NAMALWA (cell line): ENCODE results near the gene HSD11B2.

Experiments
- DNase-seq: peaks from one replicate; pipeline ENCODE4 v3.0.0-alpha.2; 2015; ENCODE audit warnings: low spot score

HSD11B2 gene

DNA sequence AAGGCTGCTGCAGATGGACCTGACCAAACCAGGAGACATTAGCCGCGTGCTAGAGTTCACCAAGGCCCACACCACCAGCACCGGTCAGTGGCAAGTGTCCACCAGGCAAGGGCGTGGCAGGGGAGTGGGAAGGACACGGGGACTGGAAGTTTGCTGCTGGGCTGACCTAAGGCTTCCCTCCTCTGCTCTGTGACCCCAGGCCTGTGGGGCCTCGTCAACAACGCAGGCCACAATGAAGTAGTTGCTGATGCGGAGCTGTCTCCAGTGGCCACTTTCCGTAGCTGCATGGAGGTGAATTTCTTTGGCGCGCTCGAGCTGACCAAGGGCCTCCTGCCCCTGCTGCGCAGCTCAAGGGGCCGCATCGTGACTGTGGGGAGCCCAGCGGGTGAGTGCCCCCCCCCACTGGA lies 4.8 kb downstream of the HSD11B2 start:
- no peak for DNase-seq

- no peak for DNase-seq
These were observed 5.8 kb downstream of the HSD11B2 start for GRCh38 chr16:67436640-67437193.

- no peak for DNase-seq
These were observed 6.6 kb downstream of the HSD11B2 start for GRCh38 chr16:67437513-67437912.

DNA sequence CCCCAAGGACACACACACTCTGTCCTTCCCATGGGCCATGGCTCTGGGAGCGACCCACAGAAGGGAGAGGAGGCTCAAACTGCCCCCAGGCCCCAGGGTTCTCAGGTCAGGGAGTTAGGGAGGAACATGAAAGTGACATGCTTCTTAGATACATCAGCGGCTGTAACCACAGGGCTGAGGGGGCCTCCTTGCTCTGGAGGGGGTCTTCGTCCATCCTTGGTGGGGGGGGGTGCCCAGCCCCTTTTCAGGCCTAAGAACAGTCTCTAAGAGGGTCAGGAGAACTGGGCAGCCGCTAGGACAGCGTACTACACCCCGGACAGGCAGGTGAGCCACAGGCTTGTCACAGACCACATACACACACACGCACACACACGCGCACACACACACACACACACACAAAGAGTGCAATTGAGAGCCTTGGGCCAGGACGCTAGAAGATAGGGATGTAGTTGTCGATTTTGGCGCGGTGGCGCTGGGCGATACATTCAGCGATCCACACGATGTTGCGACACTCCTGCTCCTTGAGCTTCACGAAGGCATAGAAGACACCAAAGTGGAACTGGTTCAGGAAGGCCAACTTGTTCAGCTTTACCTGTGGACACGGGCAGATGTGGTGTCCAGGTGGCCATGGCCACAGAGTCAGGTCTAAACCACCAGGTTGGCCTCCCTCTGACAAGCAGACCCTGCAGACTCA lies 7.3 kb downstream of the HSD11B2 start:
- no peak for DNase-seq

- no peak for DNase-seq
These were observed 8.0 kb downstream of the HSD11B2 start for GRCh38 chr16:67438824-67439393.

DNA sequence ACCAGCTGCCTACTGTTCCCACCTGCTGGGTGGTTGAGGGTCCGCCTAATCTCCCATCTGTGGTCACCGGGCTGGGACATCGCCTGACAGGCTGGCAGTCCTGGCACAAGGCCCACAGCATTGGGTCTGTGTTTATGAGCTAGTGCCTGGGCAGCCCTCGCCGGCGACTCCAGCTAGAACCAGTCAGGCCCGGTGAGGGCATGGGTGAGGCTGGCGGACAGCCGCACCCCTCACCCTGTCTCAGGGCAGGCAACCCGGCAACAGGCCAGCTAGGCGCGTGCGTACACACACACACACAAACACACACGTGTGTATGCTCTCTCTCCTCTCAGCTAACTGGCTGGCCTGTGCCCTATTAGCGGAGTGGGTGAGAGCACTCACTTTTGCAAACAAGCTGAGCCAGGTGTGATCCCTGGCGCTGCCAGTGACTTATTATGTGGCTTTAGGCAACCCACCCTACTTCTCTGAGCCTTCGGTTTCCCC lies 10.4 kb downstream of the HSD11B2 start:
- no peak for DNase-seq

DNA sequence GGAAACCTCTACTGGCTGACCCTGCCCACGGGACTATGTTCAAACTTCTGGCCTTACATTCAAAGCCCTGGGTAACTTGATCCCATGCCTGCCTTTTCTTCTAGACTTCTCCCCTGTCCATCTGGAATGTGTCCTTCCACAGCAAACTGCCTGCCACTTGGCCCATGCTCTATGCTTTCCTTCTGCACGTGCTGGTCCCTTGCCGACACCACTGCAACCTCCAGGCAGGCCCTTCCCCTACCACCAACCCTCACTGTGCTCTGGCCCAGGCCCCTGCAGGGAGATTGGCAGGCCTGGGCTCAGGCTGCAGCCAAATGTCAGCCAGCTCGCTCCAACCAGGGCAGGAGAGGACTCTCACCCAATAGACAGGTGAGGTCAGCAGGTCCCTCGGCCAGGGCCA lies 11.0 kb downstream of the HSD11B2 start:
- no peak for DNase-seq

DNA sequence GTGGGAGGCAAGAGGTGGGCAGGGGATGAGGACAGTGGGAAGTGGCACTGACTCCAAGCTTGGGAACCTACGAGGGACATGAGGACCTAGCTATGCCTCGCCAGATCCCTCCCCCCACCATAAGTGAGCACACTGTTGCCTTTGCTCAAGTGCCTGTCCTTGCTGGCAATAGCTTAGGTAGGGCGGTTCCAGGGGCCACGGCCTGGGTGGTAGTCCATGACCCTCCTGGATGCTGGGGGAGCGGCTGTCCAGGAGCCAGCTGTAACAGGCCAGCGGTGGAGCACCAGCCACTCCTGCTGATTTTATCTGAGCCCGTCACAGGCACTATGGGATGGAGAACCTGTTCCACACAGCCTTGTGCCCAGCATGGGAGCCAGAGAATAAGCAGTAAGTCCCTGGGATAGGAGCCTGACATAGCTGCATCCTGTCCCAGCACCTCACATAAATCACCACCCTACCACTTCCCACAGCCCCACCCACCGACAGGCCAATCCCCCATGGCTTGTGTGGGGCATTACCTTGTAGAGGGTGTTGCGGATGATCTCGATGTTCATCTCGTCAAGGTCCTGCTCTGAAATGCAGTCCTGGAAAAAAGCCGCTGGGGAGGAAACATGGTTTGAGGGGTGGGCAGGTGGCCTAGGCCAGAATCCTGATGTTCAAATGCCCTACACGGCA lies 11.8 kb downstream of the HSD11B2 start:
- no peak for DNase-seq

DNA sequence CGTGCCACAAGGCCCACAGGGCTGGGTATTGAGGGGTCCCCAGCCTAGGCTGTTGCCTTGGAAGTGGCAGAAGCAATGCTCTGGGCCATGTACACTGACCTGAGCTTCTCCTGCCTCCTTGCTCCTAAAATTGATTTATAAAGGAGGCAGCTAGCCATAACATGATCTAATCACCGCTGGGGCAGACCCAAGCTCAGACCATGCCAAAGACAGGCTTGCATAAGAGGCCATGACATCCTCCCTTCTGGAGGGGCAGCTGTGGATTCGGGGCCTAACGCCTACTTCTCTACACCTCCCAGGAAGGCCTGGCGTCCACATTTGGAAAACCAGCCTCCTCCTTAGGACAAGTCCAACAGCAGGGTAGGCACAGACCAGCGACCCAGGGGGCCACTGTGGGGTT lies 12.3 kb downstream of the HSD11B2 start:
- no peak for DNase-seq

- no peak for DNase-seq
These were observed 13.6 kb downstream of the HSD11B2 start for GRCh38 chr16:67444259-67445125.

- DNase-seq, result no peak
These were observed 14.2 kb downstream of the HSD11B2 start for GRCh38 chr16:67445126-67445426.

DNA sequence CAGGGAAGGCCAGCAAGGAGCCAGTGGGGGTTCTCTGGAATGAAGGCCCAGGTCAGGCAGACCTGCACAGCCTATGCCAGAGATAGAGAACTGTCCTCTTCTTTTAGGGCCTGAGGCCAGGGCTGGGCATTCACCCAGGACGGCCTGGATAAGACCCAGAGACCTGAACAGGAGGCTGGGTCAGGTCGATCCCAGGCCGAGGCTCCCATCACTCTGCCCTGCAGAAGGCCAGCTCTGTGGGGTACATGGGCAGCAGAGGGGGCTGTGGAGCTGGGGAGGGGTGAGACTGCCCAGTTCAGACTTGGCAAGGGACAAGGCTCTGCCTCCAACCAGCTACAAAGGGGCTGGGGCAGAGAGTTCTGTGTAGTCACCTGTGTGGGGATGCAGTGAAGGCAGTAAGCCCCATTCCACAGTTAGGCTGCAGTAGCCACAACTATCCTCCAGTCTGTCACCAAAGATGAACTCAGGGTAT lies 14.6 kb downstream of the HSD11B2 start:
- no peak for DNase-seq

DNA sequence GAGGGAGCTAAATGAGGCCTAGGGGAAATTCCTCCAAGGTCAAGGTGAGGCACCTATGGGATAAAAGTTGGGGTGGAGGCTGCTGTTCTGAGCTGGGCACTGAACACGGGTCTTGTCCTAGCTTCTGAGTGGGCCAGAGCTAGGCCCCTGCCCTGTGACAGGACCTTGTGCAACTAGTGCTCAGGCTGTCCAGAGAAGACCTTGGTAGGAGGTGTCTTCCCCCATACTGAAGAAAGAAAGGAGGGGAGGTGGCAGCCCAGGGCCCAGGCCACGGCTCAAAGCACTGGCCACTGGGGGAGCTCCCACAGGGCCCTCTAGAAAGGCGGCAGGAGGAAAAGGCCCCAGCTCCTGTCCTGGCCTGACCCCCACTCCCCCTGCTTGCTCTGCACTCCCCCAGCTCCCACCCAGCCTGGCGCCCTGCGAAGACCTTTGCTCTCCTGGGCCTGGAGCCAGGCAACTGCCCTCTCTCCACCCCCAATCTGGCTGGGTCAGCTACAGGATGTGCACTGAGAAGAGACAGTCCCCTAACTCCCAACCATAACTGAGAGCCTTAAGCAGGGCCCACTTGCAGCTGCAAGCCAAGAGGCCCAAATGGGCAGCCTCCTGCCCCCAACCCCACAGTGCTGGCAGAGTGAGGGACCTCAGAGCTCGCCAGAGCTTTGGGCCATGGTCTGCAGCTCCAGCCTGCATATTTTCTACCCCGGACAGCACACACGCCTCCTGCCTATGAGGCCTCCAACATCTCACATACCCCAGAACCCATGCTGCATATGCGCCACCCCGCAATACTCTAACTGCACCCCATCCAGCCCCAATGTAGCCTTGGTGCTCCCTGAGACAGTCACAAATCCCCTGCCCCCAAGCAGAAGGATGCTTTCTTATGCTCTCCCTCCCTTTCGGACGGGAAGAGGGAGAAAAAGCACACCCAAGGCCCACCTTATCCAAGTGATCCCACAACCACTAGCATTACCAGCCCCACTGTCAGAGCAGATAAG lies 15.3 kb downstream of the HSD11B2 start:
- DNase-seq, result no peak

- no peak for DNase-seq
These were observed 16.1 kb downstream of the HSD11B2 start for GRCh38 chr16:67446968-67447507.

DNA sequence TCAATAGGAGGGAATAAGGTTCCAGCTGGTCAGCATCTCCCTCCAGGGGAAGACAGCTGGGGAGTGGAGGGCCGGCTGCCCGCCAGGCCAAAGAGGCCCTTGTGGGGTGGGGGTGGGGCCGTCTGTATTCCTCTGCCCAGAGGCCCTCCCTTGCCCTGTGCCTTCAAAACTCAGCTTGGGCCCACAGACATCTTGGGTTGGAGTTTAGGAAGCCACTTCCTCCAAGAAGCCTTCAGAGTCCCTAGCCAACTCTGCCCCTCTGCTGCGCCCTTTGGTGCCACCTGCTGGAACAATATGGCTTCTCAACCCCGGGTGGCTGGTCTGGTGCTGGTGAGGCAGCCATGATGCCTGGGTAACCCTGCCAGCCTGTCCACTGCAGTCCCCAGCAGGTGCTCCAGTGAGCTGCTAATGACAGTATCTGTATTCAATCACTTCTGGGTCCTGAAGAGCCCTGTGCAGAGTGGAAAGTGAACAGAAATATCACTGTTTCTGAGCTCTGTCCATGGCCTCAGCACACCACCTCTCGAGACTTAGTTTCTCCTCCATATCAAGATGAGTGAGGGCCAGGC lies 16.7 kb downstream of the HSD11B2 start:
- DNase-seq, result peak; percentile 79

- no peak for DNase-seq
These were observed 17.7 kb downstream of the HSD11B2 start for GRCh38 chr16:67448580-67448979.

DNA sequence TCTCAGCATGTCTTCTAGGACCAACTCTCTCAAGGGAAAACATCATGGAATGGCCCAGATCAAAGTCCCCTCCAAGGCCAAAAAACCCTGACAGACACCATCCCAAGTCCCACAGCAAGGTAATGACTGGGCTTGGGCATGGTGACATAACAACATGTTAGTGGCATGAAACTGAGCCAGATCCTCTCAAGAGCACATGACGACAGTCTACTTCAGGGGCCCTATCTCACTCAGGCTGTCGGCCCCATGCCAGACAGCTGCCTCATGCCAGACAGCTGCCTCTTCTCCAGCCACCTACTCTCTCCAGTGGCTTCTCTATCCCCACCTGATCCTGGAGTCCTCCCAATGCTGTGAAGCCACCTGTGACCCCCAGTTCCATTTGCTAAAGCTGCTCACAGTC lies 18.4 kb downstream of the HSD11B2 start:
- DNase-seq, result no peak

GRCh38 chr16:67449739-67450138 lies 18.8 kb downstream of the HSD11B2 start:
- DNase-seq, result no peak

- DNase-seq, result no peak
These were observed 20.3 kb downstream of the HSD11B2 start for GRCh38 chr16:67451061-67451703.
